HG03378 (cell line): ENCODE data around the gene PDIA3.
"Not testable (repeated sequence)": the region's sequence is repeated elsewhere in the genome, so short reads cannot be mapped to it uniquely, and the experiment has no call there.

Source experiments
- ATAC-seq: cut with Tn5 transposase; IDR thresholded peaks from one replicate; pipeline ENCODE4 v1.9.1; 2021; ENCODE audit warnings: mild to moderate bottlenecking, moderate library complexity; ENCODE audit not compliant: unreplicated experiment

The PDIA3 gene

DNA sequence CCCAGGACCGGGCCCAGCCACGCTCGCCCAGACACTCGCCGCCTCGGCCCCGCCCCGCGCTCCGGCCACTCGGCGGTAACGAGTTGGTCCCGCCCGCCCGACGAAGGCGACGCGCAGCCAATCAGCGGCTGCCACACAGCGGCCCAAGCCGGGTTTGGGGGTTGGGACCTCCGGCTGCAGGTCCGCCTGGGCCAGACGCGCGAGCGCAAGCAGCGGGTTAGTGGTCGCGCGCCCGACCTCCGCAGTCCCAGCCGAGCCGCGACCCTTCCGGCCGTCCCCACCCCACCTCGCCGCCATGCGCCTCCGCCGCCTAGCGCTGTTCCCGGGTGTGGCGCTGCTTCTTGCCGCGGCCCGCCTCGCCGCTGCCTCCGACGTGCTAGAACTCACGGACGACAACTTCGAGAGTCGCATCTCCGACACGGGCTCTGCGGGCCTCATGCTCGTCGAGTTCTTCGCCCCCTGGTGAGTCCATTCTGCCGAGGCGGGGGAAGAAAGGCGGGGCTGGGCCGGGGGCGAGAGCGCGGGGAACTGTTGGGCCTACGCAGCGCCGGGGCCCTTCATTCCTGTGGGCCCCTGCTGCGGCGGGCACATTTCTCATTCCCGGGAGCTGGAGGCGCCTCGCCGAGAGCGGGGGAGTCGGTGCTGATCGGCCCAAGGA lies at the start of gene PDIA3:
Gene PDIA3, plus strand, starts transcription at position 194 of the 658 bp plus-strand sequence. Its CDS starts 102 bp downstream, at position 296.
- ATAC-seq = peak; percentile 42

DNA sequence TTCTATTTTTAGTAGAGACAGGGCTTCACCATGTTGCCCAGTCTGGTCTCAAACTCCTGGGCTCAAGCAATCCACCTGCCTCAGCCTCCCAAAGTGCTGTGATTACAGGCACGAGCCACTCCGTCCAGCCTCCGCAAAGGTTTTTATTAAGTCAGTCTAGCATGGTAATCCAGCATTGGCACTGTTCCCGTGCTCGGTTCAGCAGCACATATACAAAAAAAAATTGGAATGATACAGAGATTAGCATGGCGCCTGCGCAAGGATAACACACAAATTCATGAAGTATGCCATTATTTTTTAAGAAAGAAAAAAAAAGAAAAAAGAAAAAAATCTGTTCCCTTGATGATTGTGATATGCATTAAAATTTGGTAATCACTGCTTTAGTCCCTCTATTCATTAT lies 44.1 kb upstream of the PDIA3 start:
- ATAC-seq = no peak

DNA sequence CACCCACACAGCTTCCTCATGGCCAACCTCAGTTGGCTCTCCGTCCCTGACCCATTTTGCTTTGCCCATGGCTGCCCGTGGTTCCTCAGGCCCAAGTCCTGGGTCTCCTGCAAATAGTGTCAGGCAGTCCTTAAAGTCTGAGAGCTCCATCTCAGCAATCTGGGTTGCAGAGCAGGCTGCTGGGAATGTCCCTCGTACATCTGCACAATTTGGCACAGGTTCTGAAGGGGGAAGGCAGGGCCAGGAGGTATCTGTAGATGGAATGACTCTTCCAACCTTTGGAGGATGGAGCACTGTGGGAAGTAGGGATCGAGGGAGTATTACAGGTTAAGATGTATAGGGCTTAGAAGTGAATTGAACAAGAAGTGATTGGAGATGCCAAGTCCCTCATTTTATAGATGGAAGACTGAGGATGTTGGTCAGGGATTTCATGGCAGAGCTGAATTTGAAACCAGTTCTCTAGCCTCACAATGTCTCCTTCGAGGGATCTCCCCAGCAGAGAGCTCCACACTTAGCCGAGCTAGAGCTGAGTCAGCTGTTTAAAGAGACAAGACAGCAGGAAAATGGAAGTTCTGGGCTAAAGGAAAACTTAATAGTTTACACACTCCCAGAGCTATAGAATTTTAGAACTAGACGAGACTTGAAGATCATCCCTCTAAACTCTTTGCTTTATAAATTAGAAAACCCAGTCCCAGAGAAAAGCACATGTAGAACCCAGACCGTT lies 43.4 kb upstream of the PDIA3 start:
- no peak for ATAC-seq

DNA sequence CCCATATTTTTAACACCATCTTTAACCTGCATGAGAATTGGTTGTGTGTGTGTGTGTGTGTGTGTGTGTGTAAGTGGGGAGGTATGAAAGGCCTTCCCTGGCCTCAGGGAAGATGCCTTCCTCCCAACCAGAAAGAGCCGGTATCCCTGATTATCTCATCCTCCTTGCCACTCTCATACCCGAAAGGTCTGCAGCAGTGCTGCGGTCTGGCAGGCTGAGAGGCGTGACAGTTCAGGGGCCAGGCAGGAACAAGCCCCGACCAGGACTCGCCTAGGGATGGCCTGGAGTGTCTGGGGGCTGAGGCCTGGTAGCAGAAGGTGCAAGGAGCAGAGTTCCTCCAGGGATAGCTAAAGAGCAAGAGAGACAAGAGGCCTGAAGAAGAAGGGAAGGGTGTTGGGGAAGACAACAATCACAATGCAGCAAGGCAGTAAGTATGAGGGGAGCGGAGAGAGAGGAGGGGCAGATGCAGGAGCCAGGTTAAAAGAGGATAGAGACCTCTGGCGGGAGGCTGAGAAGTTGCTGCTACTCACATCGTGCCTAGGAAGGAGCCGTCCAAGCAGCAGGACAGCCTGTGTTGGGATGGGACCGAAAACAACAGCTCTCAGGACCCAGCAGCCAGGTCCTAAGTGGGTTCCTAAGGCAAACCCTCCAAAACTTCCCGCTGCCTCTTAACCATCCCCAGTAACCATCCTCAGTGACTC lies 35.7 kb upstream of the PDIA3 start:
- ATAC-seq = not testable (repeated sequence)

DNA sequence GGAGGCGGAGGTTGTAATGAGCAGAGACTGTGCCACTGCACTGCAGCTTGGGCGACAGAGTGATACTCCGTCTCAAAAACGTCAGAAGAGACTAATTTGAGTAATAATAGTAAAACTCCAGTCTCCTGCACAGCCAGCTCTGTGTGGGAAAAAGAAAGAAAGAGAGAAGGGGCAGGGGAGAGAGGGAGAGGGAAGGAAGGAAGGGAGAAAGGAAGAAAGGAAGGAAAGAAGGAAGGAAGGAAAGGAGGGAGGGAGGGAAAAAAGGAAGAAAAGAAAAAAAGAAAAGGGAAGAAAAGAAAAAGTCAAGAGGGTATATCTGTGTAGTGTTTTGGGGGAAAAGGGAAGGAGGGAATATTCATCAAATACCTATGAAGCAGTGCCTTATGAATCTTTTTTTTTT lies 23.1 kb upstream of the PDIA3 start:
- no peak for ATAC-seq

DNA sequence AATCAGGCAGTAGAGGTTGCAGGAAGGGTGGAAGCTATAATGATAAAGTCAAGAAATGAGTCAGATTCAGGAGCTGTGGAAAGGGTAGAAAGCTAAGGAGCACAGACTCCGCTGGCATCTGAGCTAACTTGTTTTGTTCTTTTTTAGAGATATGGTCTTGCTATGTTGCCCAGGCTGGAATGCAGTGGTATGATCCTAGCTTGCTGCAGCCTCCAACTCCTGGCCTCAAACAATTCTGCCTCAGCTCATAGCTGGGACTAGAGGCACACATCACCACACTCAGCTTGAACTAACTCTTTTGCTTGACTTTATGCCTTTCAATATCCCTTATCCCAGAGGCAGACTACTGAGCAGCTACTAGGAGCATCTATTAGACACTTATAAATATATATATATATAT lies 19.9 kb upstream of the PDIA3 start:
- ATAC-seq = not testable (repeated sequence)

DNA sequence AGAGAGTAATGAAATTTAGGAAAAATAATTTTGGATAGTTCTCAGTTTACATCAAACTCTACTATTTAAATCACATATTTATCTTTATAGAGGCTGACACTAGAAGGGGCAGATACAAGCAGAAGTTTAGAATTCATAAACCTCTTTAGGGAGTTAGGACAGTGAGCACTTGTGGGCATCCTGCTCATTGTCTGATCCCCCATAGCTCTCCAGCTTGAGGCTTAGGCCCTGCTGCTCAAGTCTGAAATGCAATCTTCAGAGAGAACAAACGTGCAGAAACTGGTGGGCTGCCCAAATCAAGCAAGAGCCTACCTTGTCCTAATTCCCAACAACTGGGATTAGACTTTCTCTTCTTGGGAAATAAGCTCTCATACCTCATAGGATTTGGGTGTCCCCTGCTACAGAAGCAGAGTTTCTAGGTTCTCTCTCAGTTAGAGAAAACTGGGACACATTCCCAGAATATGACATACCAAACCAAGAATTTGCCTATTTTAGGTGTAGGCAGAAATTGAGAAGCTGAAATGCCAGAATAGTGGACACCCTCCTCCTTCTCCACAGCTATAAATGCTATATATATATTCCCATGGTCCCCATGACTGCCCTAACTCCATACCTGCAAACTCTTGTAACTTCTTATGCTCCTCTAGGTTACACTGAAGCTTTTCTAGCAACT lies 18.0 kb upstream of the PDIA3 start:
- ATAC-seq = not testable (repeated sequence)

DNA sequence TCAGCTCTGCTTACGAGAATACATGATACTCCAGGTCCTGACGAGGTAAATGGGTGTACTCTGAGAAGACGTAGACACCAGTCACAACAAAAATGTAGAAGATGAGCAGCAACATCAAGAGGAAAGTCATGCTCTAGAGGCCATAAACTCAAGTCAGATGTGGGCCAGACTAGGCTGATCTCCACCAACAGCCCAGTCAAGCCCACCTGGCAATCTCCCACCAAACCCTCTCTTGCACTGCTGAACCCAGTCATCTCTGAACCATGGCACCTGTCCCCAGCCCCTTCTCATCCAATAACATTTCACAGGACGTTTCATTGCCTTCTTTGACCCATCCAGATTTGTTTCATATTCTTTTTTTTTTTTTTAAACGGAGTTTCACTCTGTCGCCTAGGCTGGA lies 10.8 kb upstream of the PDIA3 start:
- no peak for ATAC-seq

DNA sequence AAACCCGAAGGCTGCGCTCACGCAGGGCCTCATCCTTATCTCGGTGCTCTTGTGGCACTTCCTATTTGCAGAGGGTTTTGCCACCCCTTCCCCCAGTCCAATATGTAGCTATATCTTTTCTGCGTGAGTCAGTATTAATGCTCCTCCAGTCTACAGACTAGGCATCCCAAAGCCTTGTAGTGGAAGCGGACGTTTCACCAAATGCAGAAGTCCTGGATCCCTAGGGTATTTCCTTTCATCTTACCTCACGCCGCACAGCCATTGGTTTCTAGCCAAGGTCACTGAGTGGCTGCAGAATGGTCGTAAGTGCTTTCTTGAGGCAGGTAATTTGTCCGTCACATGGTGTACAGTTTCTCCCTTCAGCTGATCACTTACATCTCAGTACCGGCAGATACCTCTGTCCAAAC lies 668 bp downstream of the PDIA3 start:
- peak; percentile 17 for ATAC-seq

DNA sequence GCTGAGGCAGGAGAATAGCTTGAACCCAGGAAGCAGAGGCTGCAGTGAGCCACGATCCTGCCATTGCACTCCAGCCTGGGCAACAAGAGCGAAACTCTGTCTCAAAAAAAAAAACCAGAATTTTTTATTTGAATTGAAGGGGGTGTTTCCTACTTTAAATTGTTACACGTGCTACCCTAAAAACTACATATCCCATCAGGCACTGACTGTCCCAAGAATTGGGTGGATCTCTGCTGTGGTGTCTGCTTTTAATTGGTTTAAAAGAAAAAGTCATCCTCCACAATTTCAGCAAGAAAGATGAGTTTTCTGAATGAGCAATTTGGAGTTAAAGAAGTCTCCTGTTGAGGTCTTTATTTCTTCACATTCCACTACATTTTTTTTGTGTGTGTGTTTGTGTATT lies 2.1 kb downstream of the PDIA3 start:
- no peak for ATAC-seq

DNA sequence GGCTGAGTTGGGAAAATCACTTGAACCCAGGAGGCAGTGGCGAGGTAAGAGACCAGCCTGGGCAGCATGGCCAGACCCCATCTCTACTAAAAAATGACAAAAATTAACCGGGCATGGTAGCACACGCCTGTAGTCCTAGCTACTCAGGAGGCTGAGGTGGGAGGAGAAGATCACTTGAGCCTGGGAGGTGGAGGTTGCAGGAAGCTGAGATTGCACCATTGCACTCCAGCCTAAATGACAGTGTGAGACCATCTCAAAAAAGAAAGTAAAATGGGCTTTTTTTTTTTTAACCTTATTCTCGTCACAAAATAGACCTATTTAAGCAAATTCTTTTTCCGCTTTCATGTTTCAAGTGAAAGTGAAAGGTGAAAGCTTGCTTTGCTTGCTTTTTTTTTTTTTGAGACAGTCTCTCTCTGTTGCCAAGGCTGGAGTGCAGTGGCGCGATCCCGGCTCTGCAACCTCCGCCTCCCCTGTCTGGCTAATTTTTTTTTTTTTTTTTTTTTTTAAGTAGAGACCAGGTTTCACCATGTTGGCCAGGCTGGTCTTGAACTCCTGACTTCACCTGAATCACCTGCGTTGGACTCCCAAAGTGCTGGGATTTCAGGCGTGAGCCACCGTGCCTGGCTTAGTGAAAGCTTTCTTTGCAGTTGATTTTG lies 3.6 kb downstream of the PDIA3 start:
- peak; percentile 60 for ATAC-seq

DNA sequence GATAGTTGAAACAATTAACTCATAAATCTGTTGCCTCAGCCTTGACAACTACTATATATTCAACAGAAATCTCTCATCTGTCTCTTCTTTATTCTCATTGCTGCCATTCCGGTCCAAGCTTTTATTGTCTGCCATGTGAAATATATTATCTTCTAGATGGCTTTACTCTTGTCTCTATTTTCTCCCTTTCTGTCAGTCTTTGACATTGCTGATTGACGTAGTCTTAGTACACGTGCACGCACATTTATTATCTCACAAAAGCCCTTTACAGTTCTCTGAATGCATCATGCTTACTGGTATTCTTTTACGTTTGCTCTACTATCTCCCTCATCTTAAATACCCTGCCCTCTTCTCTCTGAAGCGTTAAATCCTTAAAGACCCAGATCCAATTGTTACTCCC lies 5.6 kb downstream of the PDIA3 start:
- no peak for ATAC-seq

DNA sequence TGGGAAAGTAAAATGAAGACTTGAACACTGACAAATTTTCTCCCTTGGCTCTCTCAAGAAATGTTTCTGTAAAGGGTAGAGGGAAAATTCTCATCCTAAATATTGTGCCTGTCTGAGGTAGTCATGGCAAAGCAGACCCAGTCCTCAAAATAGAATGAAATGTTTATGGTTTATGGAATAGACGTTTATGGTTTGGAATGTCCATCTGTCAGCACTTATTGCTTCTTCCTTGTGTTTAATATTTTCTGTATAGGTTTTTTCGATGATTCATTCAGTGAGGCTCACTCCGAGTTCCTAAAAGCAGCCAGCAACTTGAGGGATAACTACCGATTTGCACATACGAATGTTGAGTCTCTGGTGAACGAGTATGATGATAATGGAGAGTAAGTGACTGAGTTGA lies 16.6 kb downstream of the PDIA3 start:
- no peak for ATAC-seq

DNA sequence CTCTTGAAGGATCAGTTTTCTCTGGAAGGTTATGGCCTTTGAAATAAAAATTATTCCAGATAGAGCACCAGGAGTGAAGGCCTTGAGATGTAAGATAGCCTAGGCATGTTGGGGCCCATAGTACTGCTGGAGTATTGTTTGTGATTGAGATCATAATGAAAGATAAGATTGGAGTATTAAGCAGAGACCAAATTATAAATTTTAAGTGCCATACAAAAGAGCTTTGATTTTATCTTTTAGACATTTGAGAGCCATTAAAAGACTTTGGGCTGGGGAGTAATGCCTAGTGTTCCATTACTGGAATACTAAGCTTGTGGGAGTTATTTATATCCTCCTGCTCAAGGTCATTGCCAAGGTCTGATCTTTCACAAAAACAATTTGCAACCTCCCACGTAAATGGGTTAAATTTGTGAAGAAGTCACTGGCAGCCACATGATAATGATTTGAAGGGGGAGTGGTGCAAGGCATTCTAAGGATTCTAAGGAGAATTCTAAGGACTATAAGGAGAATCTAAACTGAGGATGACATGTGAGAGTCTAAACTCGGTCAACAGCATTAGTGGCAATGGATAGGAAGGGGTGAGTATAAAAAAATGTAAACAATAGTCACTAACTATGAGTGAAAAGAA lies 17.7 kb downstream of the PDIA3 start:
- ATAC-seq = no peak

DNA sequence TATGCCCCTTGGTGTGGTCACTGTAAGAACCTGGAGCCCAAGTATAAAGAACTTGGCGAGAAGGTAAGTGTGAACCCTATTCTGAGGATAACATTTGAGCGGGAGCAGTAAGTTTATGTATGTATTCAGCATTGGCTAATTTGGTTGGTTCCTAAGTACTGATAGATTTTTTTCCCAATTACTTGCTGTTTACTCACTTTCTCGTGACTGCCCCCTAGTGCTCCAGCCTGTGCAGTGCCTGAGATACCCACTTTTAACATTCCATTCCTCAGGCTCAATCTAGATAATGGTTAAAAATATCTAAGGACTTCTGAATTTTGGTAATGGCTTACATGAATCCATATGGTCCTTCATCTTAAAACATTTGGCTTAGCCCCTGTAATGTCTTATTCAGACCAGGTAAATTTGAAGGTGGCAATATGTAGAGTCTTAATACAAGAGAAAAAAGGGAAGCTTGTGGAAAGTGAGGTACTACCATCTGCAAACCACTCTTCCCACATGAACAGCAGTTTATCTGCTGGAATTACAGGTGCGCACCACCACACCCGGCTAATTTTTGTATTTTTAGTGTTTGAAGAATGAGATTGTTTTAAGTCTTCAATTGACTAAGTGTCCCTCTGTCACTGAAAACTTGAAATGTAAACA lies 23.5 kb downstream of the PDIA3 start:
- ATAC-seq = no peak

DNA sequence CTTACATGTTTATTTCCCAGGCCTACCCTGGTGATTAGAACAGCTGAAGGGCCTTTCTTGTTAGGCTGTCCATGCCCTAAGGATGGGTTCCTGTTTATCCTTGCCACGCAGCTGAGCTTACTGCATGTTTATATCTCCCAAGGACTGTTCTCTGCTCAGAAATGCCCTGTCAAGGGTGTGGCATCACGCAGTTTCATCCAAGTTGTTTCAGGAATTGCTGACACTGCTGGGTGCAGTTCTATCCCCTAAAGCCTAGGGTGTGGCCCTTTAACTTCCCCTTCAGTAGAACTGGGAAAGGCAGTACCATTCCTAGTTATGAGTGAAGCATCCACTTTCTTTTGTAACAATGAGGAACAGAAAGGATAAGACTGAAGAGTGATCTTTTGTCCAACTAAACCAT lies 25.6 kb downstream of the PDIA3 start:
- no peak for ATAC-seq

DNA sequence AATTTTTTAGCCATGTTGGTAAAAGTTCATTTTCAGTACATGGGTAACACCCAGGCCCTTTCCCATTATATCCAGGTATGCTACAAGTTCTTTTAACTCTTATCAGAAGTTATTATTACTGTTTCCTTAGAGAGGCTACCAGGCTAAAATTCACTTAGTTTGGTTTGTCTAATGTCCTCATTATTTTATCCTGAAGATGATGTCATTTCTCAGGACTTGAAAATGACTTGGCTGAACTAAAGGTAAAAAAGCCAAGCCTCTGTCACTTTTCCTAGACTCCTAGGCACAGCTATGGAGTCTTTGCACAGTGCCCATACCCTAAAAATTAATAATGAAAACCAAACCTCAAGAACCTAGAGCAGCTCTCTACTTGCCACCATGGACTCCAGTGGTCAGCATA lies 26.4 kb downstream of the PDIA3 start:
- no peak for ATAC-seq

DNA sequence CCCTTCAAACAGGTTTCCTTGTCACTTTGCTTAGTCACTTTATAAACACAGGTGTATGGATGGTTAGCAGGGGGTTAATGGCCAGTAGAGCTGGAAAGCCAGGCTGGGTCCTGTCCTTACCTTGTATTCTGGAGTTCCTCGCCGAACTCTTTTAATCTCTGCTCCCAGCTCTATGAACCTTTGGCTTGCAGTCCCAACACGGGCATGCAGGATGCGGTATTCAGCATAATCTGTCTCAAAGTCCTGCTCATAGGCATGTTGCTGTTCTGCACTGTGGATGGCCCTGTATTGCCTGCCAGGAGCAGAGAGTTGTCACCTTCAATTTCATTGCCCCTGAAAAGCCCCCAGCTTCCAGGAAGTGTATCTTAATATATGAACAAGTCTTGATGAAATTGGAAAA lies 27.8 kb downstream of the PDIA3 start:
- ATAC-seq = no peak

DNA sequence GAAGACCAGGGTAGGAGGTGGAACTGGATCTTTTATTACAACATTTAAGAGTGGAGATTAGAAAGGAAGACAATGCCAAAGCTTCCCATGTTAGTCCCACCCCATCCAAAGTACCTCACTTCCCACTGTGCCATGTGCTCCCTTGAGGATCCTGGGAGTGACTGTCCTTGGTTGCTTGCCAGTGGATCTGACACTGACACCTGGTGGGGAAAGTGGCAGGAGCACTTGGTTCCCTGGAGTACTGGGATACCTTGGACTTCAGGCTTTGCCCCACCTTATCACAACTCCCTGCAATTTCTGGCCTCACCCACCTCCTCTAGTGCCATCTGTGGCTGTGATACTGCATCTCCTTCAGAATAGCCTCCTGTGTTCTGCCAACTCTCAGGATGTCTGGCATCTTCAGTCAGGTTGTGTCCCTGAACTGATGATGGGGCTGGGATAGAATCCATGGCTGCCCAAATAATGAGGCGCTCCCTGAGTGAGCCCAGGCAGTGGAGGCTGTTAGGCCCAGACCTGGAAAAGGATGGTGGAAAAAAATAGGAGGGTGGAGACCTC lies 29.2 kb downstream of the PDIA3 start:
- ATAC-seq = no peak
